Right ventricle myocardium inferior (tissue), 1 donor: ENCODE measurements around the gene RAB31. TPM values are rescaled to one million over a fixed set of nuclear protein-coding genes. Genes with fewer than 3 reads are reported as not detected.
"Not testable (repeated sequence)": the region's sequence is repeated elsewhere in the genome, so short reads cannot be mapped to it uniquely, and the experiment has no call there.

Source experiments
- ATAC-seq: fragments of 200-7000 bp; cut with Tn5 transposase; one replicate; pipeline ENCODE4 v1.9.1; 2020; ENCODE audit warnings: mild to moderate bottlenecking, moderate library complexity
- DNase-seq: peaks from one replicate; pipeline ENCODE4 v3.0.0; 2021; ENCODE audit errors: missing footprints
- intact Hi-C: fragments of 100-400 bp; cut with DNase I; formaldehyde crosslinking; loops from one replicate; pipeline ENCODE4 v1.11.0; 2022
- total RNA-seq: library from RNA; stranded (reverse); fragmentation: NEBNext Ultra II Directional; extraction: Animal tissue kit (Norgen Biotek cat#: 25700); gene quantifications from one replicate; pipeline ENCODE4 v1.2.1, GENCODE V29; 2021
- donor health status: DM: no; HTN: yes; CAD: no; lungs with severe emphysema.

RAB31 gene
- total RNA-seq, 1 donor from 2014 or later, result 11.7 TPM

GRCh38 chr18:9876212-9876866 lies 168.2 kb downstream of the RAB31 start:
- intact Hi-C loops, result no loop called here
- ATAC-seq (no peak), DNase-seq (no peak)

- intact Hi-C loops, result no loop called here
- DNase-seq (no peak), ATAC-seq (peak; percentile 79)
These were observed 169.0 kb downstream of the RAB31 start for GRCh38 chr18:9876867-9877654.

GRCh38 chr18:9877655-9878014 lies 169.5 kb downstream of the RAB31 start:
- DNase-seq, result no peak
- ATAC-seq, result no peak
- intact Hi-C loops, result no loop called here

- no peak for ATAC-seq
- DNase-seq, result no peak
- intact Hi-C loops, result no loop called here
These were observed 170.0 kb downstream of the RAB31 start for GRCh38 chr18:9878095-9878494.

GRCh38 chr18:9878783-9879242 lies 170.7 kb downstream of the RAB31 start:
- DNase-seq, result no peak
- intact Hi-C loops, result no loop called here
- no peak for ATAC-seq

GRCh38 chr18:9884090-9884489 lies 176.0 kb downstream of the RAB31 start:
- no peak for ATAC-seq
- DNase-seq, result no peak
- intact Hi-C loops, result no loop called here

GRCh38 chr18:9884532-9885140 lies 176.5 kb downstream of the RAB31 start:
- ATAC-seq (no peak), DNase-seq (no peak)
- intact Hi-C loops, result no loop called here

- intact Hi-C loops, result no loop called here
- no peak for ATAC-seq
- no peak for DNase-seq
These were observed 177.3 kb downstream of the RAB31 start, which contains the start of gene TXNDC2 for GRCh38 chr18:9885170-9886004. TSS of gene TXNDC2 (plus strand) at chr18:9885973. CDS start at chr18:9886681, 708 bp downstream.

- DNase-seq (no peak), ATAC-seq (no peak)
- intact Hi-C loops, result no loop called here
These were observed 177.9 kb downstream of the RAB31 start for GRCh38 chr18:9886005-9886348.

GRCh38 chr18:9887992-9888391 lies 179.9 kb downstream of the RAB31 start:
- ATAC-seq (no peak), DNase-seq (no peak)
- intact Hi-C loops, result no loop called here

GRCh38 chr18:9890196-9890595 lies 182.1 kb downstream of the RAB31 start:
- DNase-seq, result no peak
- intact Hi-C loops, result no loop called here
- no peak for ATAC-seq

- DNase-seq (no peak), ATAC-seq (no peak)
- intact Hi-C loops, result no loop called here
These were observed 182.9 kb downstream of the RAB31 start for GRCh38 chr18:9890957-9891356.

- DNase-seq, ATAC-seq, intact Hi-C loops: not testable (repeated sequence)
These were observed 183.4 kb downstream of the RAB31 start for GRCh38 chr18:9891515-9891914.

GRCh38 chr18:9894454-9895068 lies 186.5 kb downstream of the RAB31 start:
- ATAC-seq, result no peak
- intact Hi-C loops, result no loop called here
- DNase-seq, result no peak

- DNase-seq, result no peak
- intact Hi-C loops, result no loop called here
- ATAC-seq, result no peak
These were observed 189.0 kb downstream of the RAB31 start for GRCh38 chr18:9897129-9897528.

GRCh38 chr18:9897787-9898291 lies 189.7 kb downstream of the RAB31 start:
- DNase-seq, intact Hi-C loops, ATAC-seq: not testable (repeated sequence)

GRCh38 chr18:9898792-9899549 lies 190.9 kb downstream of the RAB31 start:
- intact Hi-C loops, result no loop called here
- no peak for ATAC-seq
- no peak for DNase-seq

- intact Hi-C loops, ATAC-seq, DNase-seq: not testable (repeated sequence)
These were observed 191.4 kb downstream of the RAB31 start for GRCh38 chr18:9899550-9899930.
